ENCODE measurements around the gene HOXB13. TPM values are rescaled to one million over a fixed set of nuclear protein-coding genes. Genes with fewer than 3 reads are reported as not detected.

HOXB13 gene
- total and polyA plus RNA-seq, 5 donors from 2014 or later = not detected

GRCh38 chr17:48678141-48678971, 50.2 kb downstream of the HOXB13 start:
- Histone ChIP-seq H3K27ac (ENCODE audit: insufficient read depth, low read length, poor library complexity, severe bottlenecking) (no peak overlapping the region), H3K9me3 (ENCODE audit: control insufficient read depth in 2 of 2, low read length in 2 of 2) (no peaks in the 10 kb centered on the region), H3K4me1 (ENCODE audit: control insufficient read depth, insufficient read depth, low read length, poor library complexity, severe bottlenecking) (peaks cover 6% of the 10 kb centered on the region), H3K4me3 (ENCODE audit: low read depth, low read length) (no peak overlapping the region), H3K36me3 (ENCODE audit: control insufficient read depth, insufficient read depth, low read length) (no peaks in the 10 kb centered on the region), H3K27me3 (ENCODE audit: control insufficient read depth, insufficient read depth, low read length) (peaks cover 29% of the 10 kb centered on the region)
- peak; percentile 67 to 82 for ATAC-seq (ENCODE audit: low read depth in 2 of 2)
- Mint-ChIP-seq H3K36me3 (no peaks in the 10 kb centered on the region), H3K4me1 (peaks cover 0 to 2% (median 0%) of the 10 kb centered on the region in 4 donors), H3K27ac (peak overlapping the region in 1 of 3 donors; percentile 28), H3K27me3 (peaks cover 53% of the 10 kb centered on the region), H3K4me3 (no peak overlapping the region), H3K9me3 (no peaks in the 10 kb centered on the region)
- DNase-seq = peak; percentile 54 to 64 (median 63)

DNA sequence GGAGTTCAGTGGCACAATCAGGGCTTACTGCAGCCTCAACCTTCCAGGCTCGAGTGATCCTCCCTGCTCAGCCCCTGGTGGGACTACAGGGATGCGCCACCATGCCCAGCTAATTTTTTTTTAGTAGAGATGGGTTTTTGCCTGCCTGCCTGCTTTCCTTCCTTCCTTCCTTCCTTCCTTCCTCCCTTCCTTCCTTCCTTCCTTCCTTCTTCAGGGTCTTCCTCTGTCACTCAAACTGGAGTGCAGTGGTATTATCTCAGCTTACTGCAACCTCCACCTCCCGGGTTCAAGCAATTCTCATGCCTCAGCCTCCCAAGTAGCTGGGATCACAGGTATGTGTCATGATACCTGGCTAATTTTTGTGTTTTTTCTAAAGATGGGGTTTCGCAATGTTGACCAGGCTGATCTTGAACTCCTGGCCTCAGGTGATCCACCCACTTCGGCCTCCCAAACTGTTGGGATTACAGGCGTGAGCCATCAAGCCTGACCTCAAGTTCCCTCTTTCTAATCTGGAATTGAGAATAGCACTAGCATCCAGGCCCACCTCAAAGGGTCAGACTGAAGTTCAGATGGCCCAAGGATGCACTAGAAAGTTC, 51.5 kb downstream of the HOXB13 start:
- H3K27me3 ChIP-seq (ENCODE audit: control insufficient read depth, insufficient read depth, low read length) = peaks cover 31% of the 10 kb centered on the region
- no peaks in the 10 kb centered on the region for H3K36me3 ChIP-seq (ENCODE audit: control insufficient read depth, insufficient read depth, low read length)
- ATAC-seq (ENCODE audit: low read depth in 2 of 2) (no peak), DNase-seq (no peak)
- H3K4me1 Mint-ChIP-seq = peaks cover 0 to 2% (median 0%) of the 10 kb centered on the region in 4 donors
- H3K9me3 ChIP-seq (ENCODE audit: control insufficient read depth in 2 of 2, low read length in 2 of 2) = no peaks in the 10 kb centered on the region
- no peak overlapping the region for H3K27ac ChIP-seq (ENCODE audit: insufficient read depth, low read length, poor library complexity, severe bottlenecking)
- no peaks in the 10 kb centered on the region for H3K36me3 Mint-ChIP-seq
- no peaks in the 10 kb centered on the region for H3K9me3 Mint-ChIP-seq
- peaks cover 51% of the 10 kb centered on the region for H3K27me3 Mint-ChIP-seq
- no peak overlapping the region for H3K4me3 ChIP-seq (ENCODE audit: low read depth, low read length)
- H3K4me1 ChIP-seq (ENCODE audit: control insufficient read depth, insufficient read depth, low read length, poor library complexity, severe bottlenecking) = peaks cover 6% of the 10 kb centered on the region
- no peak overlapping the region for H3K4me3 Mint-ChIP-seq
- H3K27ac Mint-ChIP-seq = peak overlapping the region in 1 of 3 donors; percentile 62

Other genes starting within 250 kb of the HOXB13 start
- gene HOXB1, start 197.7 kb downstream of the HOXB13 start, total RNA-seq = not detected
- gene HOXB1, start 197.7 kb downstream of the HOXB13 start, polyA plus RNA-seq = not detected
- gene HOXB2, start 183.6 kb downstream of the HOXB13 start, total RNA-seq = 19.1 TPM
- 10 to 100 TPM; 27.1 to 42.4 (median 32.4) TPM for gene HOXB2, start 183.6 kb downstream of the HOXB13 start, polyA plus RNA-seq
- 2.9 TPM for gene HOXB4, start 150.4 kb downstream of the HOXB13 start, total RNA-seq
- gene HOXB4, start 150.4 kb downstream of the HOXB13 start, polyA plus RNA-seq = under 1 TPM in 2 of 4 donors, not detected in 2; 0.16 to 0.18 TPM
- 8.1 TPM for gene HOXB3, start 138.5 kb downstream of the HOXB13 start, total RNA-seq
- gene HOXB3, start 138.5 kb downstream of the HOXB13 start, polyA plus RNA-seq = under 1 TPM in 2 of 4 donors, not detected in 2; 0.05 to 0.16 TPM
- gene HOXB5, start 135.0 kb downstream of the HOXB13 start, total RNA-seq = not detected
- not detected for gene HOXB5, start 135.0 kb downstream of the HOXB13 start, polyA plus RNA-seq
- gene HOXB6, start 123.8 kb downstream of the HOXB13 start, total RNA-seq = not detected
- not detected for gene HOXB6, start 123.8 kb downstream of the HOXB13 start, polyA plus RNA-seq
- gene HOXB7, start 117.7 kb downstream of the HOXB13 start, total RNA-seq = 2.1 TPM
- 1 to 10 TPM in 3 of 4 donors, under 1 TPM in 1; 0.77 to 7.2 (median 2.1) TPM for gene HOXB7, start 117.7 kb downstream of the HOXB13 start, polyA plus RNA-seq
- gene HOXB8, start 113.5 kb downstream of the HOXB13 start, total RNA-seq = not detected
- not detected for gene HOXB8, start 113.5 kb downstream of the HOXB13 start, polyA plus RNA-seq
- gene HOXB9, start 102.4 kb downstream of the HOXB13 start, total RNA-seq = 0.25 TPM
- not detected for gene HOXB9, start 102.4 kb downstream of the HOXB13 start, polyA plus RNA-seq
- gene PRAC1, start 6.2 kb downstream of the HOXB13 start, total RNA-seq = not detected
- not detected for gene PRAC1, start 6.2 kb downstream of the HOXB13 start, polyA plus RNA-seq
- not detected for gene PRAC2, start 5.6 kb downstream of the HOXB13 start, total RNA-seq
- gene PRAC2, start 5.6 kb downstream of the HOXB13 start, polyA plus RNA-seq = not detected
- not detected for gene TTLL6, start 88.5 kb upstream of the HOXB13 start, total RNA-seq
- not detected for gene TTLL6, start 88.5 kb upstream of the HOXB13 start, polyA plus RNA-seq
- 226 TPM for gene CALCOCO2, start 102.3 kb upstream of the HOXB13 start, total RNA-seq
- 100 to 1,000 TPM; 179 to 240 (median 203) TPM for gene CALCOCO2, start 102.3 kb upstream of the HOXB13 start, polyA plus RNA-seq
- gene ATP5MC1, start 164.0 kb upstream of the HOXB13 start, total RNA-seq = 20.2 TPM
- 100 to 1,000 TPM; 121 to 162 (median 146) TPM for gene ATP5MC1, start 164.0 kb upstream of the HOXB13 start, polyA plus RNA-seq
- 98.3 TPM for gene UBE2Z, start 179.7 kb upstream of the HOXB13 start, total RNA-seq
- 10 to 100 TPM; 59.2 to 70.7 (median 66.6) TPM for gene UBE2Z, start 179.7 kb upstream of the HOXB13 start, polyA plus RNA-seq
- 70.3 TPM for gene SNF8, start 216.1 kb upstream of the HOXB13 start, total RNA-seq
- gene SNF8, start 216.1 kb upstream of the HOXB13 start, polyA plus RNA-seq = 100 to 1,000 TPM; 107 to 125 (median 120) TPM
- not detected for gene GIP, start 239.8 kb upstream of the HOXB13 start, total RNA-seq
- not detected for gene GIP, start 239.8 kb upstream of the HOXB13 start, polyA plus RNA-seq

Measured in CD4-positive, CD25-positive, alpha-beta regulatory T cell (primary cell).